GM18951 (cell line): ENCODE measurements around the gene ACTR3.

ENCODE experiments used
- POLR2A ChIP-seq: IDR thresholded peaks from 4 replicates; pipeline ENCODE4 v1.6.1; 2011; ENCODE audit warnings: mild to moderate bottlenecking; ENCODE audit not compliant: insufficient read length, insufficient read depth; ENCODE audit errors: extremely low read depth
- in situ Hi-C: fragments of 300-500 bp; cut with MboI; formaldehyde crosslinking; loops from one replicate; pipeline ENCODE4 v1.12.0; 2022; ENCODE audit warnings: low sequenced_read_pairs, mixed read lengths, inconsistent platforms; ENCODE audit not compliant: unreplicated experiment

ACTR3 gene

GRCh38 chr2:113858764-113859163 is 31.1 kb upstream of the ACTR3 start:
- TF ChIP-seq POLR2A, result no peak
- in situ Hi-C loops, result no loop called here

DNA sequence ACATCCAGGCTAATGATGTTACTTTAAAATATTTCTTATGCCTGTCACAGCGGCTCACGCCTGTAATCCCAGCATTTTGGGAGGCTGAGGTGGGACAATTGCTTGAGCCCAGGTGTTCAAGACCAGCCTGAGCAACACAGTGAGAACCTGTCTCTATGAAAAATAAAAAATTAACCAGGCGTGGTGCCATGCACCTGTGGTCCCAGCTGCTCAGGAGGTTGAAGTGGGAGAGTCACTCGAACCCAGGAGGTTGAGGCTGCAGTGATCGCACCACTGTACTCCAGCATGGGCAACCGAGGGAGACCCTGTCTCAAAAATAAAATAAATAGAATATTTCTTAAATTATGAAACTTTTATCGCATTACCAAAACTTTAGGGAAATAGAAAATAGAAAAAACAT is 28.1 kb upstream of the ACTR3 start:
- in situ Hi-C loops, result no loop called here
- no peak for TF ChIP-seq POLR2A

DNA sequence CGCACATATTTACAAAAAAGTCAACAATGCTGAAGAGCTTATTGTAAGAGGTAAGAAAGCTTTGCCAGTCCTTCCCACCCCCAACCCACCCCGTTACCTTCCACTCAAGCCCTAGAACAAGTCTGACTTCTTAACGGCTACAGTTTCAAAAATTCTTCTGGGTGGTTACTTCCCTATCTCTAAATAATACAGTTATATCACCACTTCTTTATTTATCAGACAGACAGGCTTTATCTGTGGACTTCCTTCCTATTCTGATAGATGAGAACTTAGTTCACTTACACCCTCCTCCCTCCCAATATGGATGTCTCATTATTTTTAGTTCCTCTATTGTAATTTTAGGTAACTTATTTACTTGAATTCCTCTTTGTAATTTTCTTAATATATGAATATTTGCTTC is 26.7 kb upstream of the ACTR3 start:
- in situ Hi-C loops, result no loop called here
- no peak for TF ChIP-seq POLR2A

- in situ Hi-C loops, result no loop called here
- TF ChIP-seq POLR2A, result no peak
Measured at GRCh38 chr2:113867571-113867970, 22.3 kb upstream of the ACTR3 start.

DNA sequence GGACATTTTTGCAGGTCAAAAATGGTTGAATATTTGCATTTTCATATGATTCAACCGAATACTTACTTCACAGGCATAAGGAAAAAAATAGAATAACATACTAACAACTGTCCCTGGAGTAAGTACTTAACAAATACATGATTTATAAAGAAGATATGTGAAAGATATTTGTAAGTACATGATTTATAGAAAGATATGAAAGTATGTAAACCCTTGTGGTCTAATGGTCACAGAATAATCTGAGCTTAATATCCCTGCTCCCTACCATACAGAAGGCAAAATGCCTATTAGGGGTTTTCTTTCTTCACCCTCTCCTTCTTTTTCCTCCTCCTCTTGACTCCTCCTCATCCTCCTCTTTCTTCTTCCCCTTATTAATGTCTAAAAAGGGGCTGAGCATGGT is 20.6 kb upstream of the ACTR3 start:
- TF ChIP-seq POLR2A, result no peak
- in situ Hi-C loops, result no loop called here

GRCh38 chr2:113872201-113872600 is 17.7 kb upstream of the ACTR3 start:
- in situ Hi-C loops, result no loop called here
- TF ChIP-seq POLR2A, result no peak

- no peak for TF ChIP-seq POLR2A
- in situ Hi-C loops, result no loop called here
Measured at GRCh38 chr2:113873867-113874266, 16.0 kb upstream of the ACTR3 start.

GRCh38 chr2:113875135-113875534 is 14.8 kb upstream of the ACTR3 start:
- no peak for TF ChIP-seq POLR2A
- in situ Hi-C loops, result no loop called here

GRCh38 chr2:113876503-113877387 is 13.1 kb upstream of the ACTR3 start:
- TF ChIP-seq POLR2A, result no peak
- in situ Hi-C loops, result no loop called here

- no peak for TF ChIP-seq POLR2A
- in situ Hi-C loops, result no loop called here
Measured at GRCh38 chr2:113877711-113878598, 11.9 kb upstream of the ACTR3 start.

DNA sequence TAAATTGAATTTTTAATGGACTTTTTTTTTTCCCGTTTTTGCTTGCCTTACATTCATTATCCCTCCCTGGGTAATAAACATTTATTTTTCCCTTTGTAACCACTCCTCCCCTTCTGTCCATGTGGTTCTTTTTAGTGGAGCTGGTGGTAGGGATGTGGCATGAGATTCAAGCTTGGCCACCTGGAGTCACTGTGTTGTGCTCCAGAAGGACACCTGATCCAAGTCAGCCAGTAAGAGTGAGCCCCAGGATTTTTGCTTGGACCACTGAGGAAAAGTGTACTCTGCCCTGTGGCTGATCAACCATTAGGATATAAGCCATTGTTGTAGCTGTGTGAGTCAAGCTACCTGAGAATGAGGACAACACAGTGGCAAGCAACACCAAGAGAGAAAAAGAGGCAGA is 11.1 kb upstream of the ACTR3 start:
- in situ Hi-C loops, result no loop called here
- no peak for TF ChIP-seq POLR2A

- in situ Hi-C loops, result no loop called here
- TF ChIP-seq POLR2A, result no peak
Measured at GRCh38 chr2:113879457-113879856, 10.4 kb upstream of the ACTR3 start.

- TF ChIP-seq POLR2A, result peak; percentile 45
- in situ Hi-C loops, result no loop called here
Measured at GRCh38 chr2:113886479-113887008, 3.3 kb upstream of the ACTR3 start.
